ENCODE data around the gene FES. TPM values are rescaled to one million over a fixed set of nuclear protein-coding genes. Genes with fewer than 3 reads are reported as not detected.
"Not testable (repeated sequence)": the region's sequence is repeated elsewhere in the genome, so short reads cannot be mapped to it uniquely, and the experiment has no call there.

FES gene
- total RNA-seq, 1 donor from 2014 or later = 45.4 TPM

GRCh38 chr15:90905306-90906180 is 21.2 kb downstream of the FES start:
- Mint-ChIP-seq H3K9me3 (no peaks in the 10 kb centered on the region), H3K36me3 (ENCODE audit: low read depth) (peaks cover 39% of the 10 kb centered on the region), H3K27me3 (ENCODE audit: insufficient read depth) (no peaks in the 10 kb centered on the region), H3K27ac (peak overlapping the region; percentile 38), H3K4me3 (peak overlapping the region; percentile 67), H3K4me1 (ENCODE audit: low read depth) (peaks cover 42% of the 10 kb centered on the region)
- intact Hi-C loops (cut with micrococcal nuclease) = no loop called here
- no peak for DNase-seq (ENCODE audit: low spot score)

- Mint-ChIP-seq H3K27ac (no peak overlapping the region), H3K9me3 (no peaks in the 10 kb centered on the region), H3K4me1 (ENCODE audit: low read depth) (peaks cover 38% of the 10 kb centered on the region), H3K36me3 (ENCODE audit: low read depth) (peaks cover 40% of the 10 kb centered on the region), H3K27me3 (ENCODE audit: insufficient read depth) (no peaks in the 10 kb centered on the region), H3K4me3 (no peak overlapping the region)
- intact Hi-C loops (cut with micrococcal nuclease) = no loop called here
- no peak for DNase-seq (ENCODE audit: low spot score)
These were observed 22.0 kb downstream of the FES start for GRCh38 chr15:90906181-90906849.

GRCh38 chr15:90907051-90907660 is 22.9 kb downstream of the FES start:
- Mint-ChIP-seq H3K9me3 (no peaks in the 10 kb centered on the region), H3K4me1 (ENCODE audit: low read depth) (peaks cover 29% of the 10 kb centered on the region), H3K4me3 (no peak overlapping the region), H3K27me3 (ENCODE audit: insufficient read depth) (no peaks in the 10 kb centered on the region), H3K36me3 (ENCODE audit: low read depth) (peaks cover 40% of the 10 kb centered on the region), H3K27ac (no peak overlapping the region)
- DNase-seq (ENCODE audit: low spot score) = no peak
- intact Hi-C loops (cut with micrococcal nuclease) = no loop called here

- peaks cover 44% of the 10 kb centered on the region for H3K36me3 Mint-ChIP-seq (ENCODE audit: low read depth)
- peaks cover 29% of the 10 kb centered on the region for H3K4me1 Mint-ChIP-seq (ENCODE audit: low read depth)
- DNase-seq (ENCODE audit: low spot score) = no peak
- no peaks in the 10 kb centered on the region for H3K9me3 Mint-ChIP-seq
- H3K27me3 Mint-ChIP-seq (ENCODE audit: insufficient read depth) = no peaks in the 10 kb centered on the region
- no peak overlapping the region for H3K27ac Mint-ChIP-seq
- intact Hi-C loops (cut with micrococcal nuclease) = no loop called here
- H3K4me3 Mint-ChIP-seq = no peak overlapping the region
These were observed 23.7 kb downstream of the FES start for GRCh38 chr15:90907838-90908507.

GRCh38 chr15:90909449-90909848 is 25.1 kb downstream of the FES start:
- intact Hi-C loops (cut with micrococcal nuclease); H3K27ac Mint-ChIP-seq; H3K4me3 Mint-ChIP-seq; DNase-seq (ENCODE audit: low spot score); H3K27me3 Mint-ChIP-seq (ENCODE audit: insufficient read depth); H3K9me3 Mint-ChIP-seq: not testable (repeated sequence)
- Mint-ChIP-seq H3K4me1 (ENCODE audit: low read depth) (peaks cover 22% of the 10 kb centered on the region), H3K36me3 (ENCODE audit: low read depth) (peaks cover 55% of the 10 kb centered on the region)

- DNase-seq (ENCODE audit: low spot score) = no peak
- peaks cover 21% of the 10 kb centered on the region for H3K4me1 Mint-ChIP-seq (ENCODE audit: low read depth)
- H3K27ac Mint-ChIP-seq = no peak overlapping the region
- no peaks in the 10 kb centered on the region for H3K27me3 Mint-ChIP-seq (ENCODE audit: insufficient read depth)
- intact Hi-C loops (cut with micrococcal nuclease) = no loop called here
- H3K4me3 Mint-ChIP-seq = no peak overlapping the region
- no peaks in the 10 kb centered on the region for H3K9me3 Mint-ChIP-seq
- peaks cover 51% of the 10 kb centered on the region for H3K36me3 Mint-ChIP-seq (ENCODE audit: low read depth)
These were observed 25.7 kb downstream of the FES start for GRCh38 chr15:90909976-90910375.

- no peaks in the 10 kb centered on the region for H3K9me3 Mint-ChIP-seq
- H3K27me3 Mint-ChIP-seq (ENCODE audit: insufficient read depth) = no peaks in the 10 kb centered on the region
- peaks cover 51% of the 10 kb centered on the region for H3K36me3 Mint-ChIP-seq (ENCODE audit: low read depth)
- intact Hi-C loops (cut with micrococcal nuclease) = no loop called here
- no peak overlapping the region for H3K27ac Mint-ChIP-seq
- H3K4me1 Mint-ChIP-seq (ENCODE audit: low read depth) = peaks cover 14% of the 10 kb centered on the region
- no peak overlapping the region for H3K4me3 Mint-ChIP-seq
- DNase-seq (ENCODE audit: low spot score) = no peak
These were observed 26.4 kb downstream of the FES start for GRCh38 chr15:90910441-90911301.

GRCh38 chr15:90911302-90911623 is 27.0 kb downstream of the FES start:
- H3K9me3 Mint-ChIP-seq = no peaks in the 10 kb centered on the region
- peaks cover 47% of the 10 kb centered on the region for H3K36me3 Mint-ChIP-seq (ENCODE audit: low read depth)
- intact Hi-C loops (cut with micrococcal nuclease) = no loop called here

GRCh38 chr15:90911906-90912769 is 27.8 kb downstream of the FES start:
- Mint-ChIP-seq H3K4me3 (no peak overlapping the region), H3K27me3 (ENCODE audit: insufficient read depth) (no peaks in the 10 kb centered on the region), H3K9me3 (no peaks in the 10 kb centered on the region), H3K27ac (no peak overlapping the region), H3K4me1 (ENCODE audit: low read depth) (peaks cover 4% of the 10 kb centered on the region), H3K36me3 (ENCODE audit: low read depth) (peaks cover 50% of the 10 kb centered on the region)
- intact Hi-C loops (cut with micrococcal nuclease) = no loop called here
- no peak for DNase-seq (ENCODE audit: low spot score)

More at GRCh38 chr15:90911302-90911623, 27.0 kb downstream of the FES start:
- H3K27ac Mint-ChIP-seq = no peak overlapping the region
- no peak overlapping the region for H3K4me3 Mint-ChIP-seq
- DNase-seq (ENCODE audit: low spot score) = no peak
- H3K4me1 Mint-ChIP-seq (ENCODE audit: low read depth) = peaks cover 8% of the 10 kb centered on the region
- H3K27me3 Mint-ChIP-seq (ENCODE audit: insufficient read depth) = no peaks in the 10 kb centered on the region

GRCh38 chr15:90912770-90913075 is 28.4 kb downstream of the FES start:
- no peak for DNase-seq (ENCODE audit: low spot score)
- H3K4me1 Mint-ChIP-seq (ENCODE audit: low read depth) = peaks cover 4% of the 10 kb centered on the region
- peak overlapping the region; percentile 34 for H3K27ac Mint-ChIP-seq
- no peak overlapping the region for H3K4me3 Mint-ChIP-seq
- peaks cover 50% of the 10 kb centered on the region for H3K36me3 Mint-ChIP-seq (ENCODE audit: low read depth)
- no peaks in the 10 kb centered on the region for H3K9me3 Mint-ChIP-seq
- H3K27me3 Mint-ChIP-seq (ENCODE audit: insufficient read depth) = no peaks in the 10 kb centered on the region
- intact Hi-C loops (cut with micrococcal nuclease) = no loop called here

GRCh38 chr15:90913398-90913944 is 29.2 kb downstream of the FES start:
- DNase-seq (ENCODE audit: low spot score) = no peak
- Mint-ChIP-seq H3K4me3 (no peak overlapping the region), H3K27ac (no peak overlapping the region), H3K9me3 (no peaks in the 10 kb centered on the region), H3K36me3 (ENCODE audit: low read depth) (peaks cover 52% of the 10 kb centered on the region), H3K4me1 (ENCODE audit: low read depth) (no peaks in the 10 kb centered on the region), H3K27me3 (ENCODE audit: insufficient read depth) (no peaks in the 10 kb centered on the region)
- intact Hi-C loops (cut with micrococcal nuclease) = no loop called here
